Measurements from ENCODE around the gene SPG11. TPM values are rescaled to one million over a fixed set of nuclear protein-coding genes. Genes with fewer than 3 reads are reported as not detected.

Gene SPG11
- total RNA-seq, 1 experiment from 2014 or later: 38.3 TPM

DNA sequence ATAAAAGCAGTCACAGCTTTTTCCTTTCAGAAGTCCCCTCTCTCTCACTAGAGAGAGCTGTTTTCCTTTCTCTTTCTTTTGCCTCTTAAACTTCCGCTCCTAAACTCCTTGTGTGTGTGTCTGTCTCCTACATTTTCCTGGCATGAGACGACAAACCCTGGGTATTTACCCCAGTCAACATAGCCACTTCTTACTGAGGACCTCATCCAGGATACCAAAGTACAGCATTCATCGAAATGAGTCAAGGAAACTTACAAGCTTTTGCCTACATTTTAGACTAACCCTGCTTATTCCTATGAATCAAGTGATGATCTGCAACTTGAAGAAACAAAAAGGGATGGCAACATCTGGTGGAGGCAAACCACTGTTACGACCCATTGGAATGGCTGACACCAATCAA lies 31.0 kb upstream of the SPG11 start:
- no peak overlapping the region for H4K91ac ChIP-seq (ENCODE audit: insufficient read length, low read depth, low read length)
- no peak overlapping the region for H3K27ac Mint-ChIP-seq
- peaks cover 0 to 5% of the 10 kb centered on the region in 2 experiments; a peak in 2 of 4 replicates for H3K4me1 Mint-ChIP-seq
- no peak overlapping the region for H3K4ac ChIP-seq (ENCODE audit: low read depth, low read length)
- no peaks in the 10 kb centered on the region for H3K23me2 ChIP-seq (ENCODE audit: insufficient read length, low read depth, low read length, poor library complexity, severe bottlenecking)
- TF ChIP-seq, protein P1, sequence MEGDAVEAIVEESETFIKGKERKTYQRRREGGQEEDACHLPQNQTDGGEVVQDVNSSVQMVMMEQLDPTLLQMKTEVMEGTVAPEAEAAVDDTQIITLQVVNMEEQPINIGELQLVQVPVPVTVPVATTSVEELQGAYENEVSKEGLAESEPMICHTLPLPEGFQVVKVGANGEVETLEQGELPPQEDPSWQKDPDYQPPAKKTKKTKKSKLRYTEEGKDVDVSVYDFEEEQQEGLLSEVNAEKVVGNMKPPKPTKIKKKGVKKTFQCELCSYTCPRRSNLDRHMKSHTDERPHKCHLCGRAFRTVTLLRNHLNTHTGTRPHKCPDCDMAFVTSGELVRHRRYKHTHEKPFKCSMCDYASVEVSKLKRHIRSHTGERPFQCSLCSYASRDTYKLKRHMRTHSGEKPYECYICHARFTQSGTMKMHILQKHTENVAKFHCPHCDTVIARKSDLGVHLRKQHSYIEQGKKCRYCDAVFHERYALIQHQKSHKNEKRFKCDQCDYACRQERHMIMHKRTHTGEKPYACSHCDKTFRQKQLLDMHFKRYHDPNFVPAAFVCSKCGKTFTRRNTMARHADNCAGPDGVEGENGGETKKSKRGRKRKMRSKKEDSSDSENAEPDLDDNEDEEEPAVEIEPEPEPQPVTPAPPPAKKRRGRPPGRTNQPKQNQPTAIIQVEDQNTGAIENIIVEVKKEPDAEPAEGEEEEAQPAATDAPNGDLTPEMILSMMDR (conservative IDR thresholded peaks at IDR 0.05): no peak
- H3K14ac ChIP-seq (ENCODE audit: insufficient read depth, low read length): no peak overlapping the region
- no peaks in the 10 kb centered on the region for H3K27me3 ChIP-seq (ENCODE audit: insufficient read depth, low read length)
- H2BK5ac ChIP-seq (ENCODE audit: insufficient read length, low read length): no peak overlapping the region
- H2BK120ac ChIP-seq (ENCODE audit: low read depth, low read length, poor library complexity, severe bottlenecking): no peak overlapping the region
- H3K9me3 ChIP-seq (ENCODE audit: control insufficient read depth, low read depth, low read length): no peaks in the 10 kb centered on the region
- no CpG with 5 or more reads among the region's 4 CpGs for WGBS (ENCODE audit: extremely low coverage, insufficient read length, low lambda C conversion rate)
- H3K9me3 Mint-ChIP-seq: peaks cover 0 to under 1% of the 10 kb centered on the region in 2 experiments; a peak in 1 of 5 replicates
- H3K4me3 Mint-ChIP-seq: no peak overlapping the region
- no peaks in the 10 kb centered on the region for H3K4me1 ChIP-seq (ENCODE audit: insufficient read depth, low read length)
- no peak overlapping the region for H3K18ac ChIP-seq (ENCODE audit: insufficient read length, low read depth, low read length)
- H4K20me1 ChIP-seq (ENCODE audit: control insufficient read depth, insufficient read depth, insufficient read length): no peaks in the 10 kb centered on the region
- no peaks in the 10 kb centered on the region for H3K79me2 ChIP-seq (ENCODE audit: insufficient read depth, low read length)
- no peak overlapping the region for H3K9ac ChIP-seq (ENCODE audit: extremely low read depth, insufficient read length, low read length)
- H3K23ac ChIP-seq (ENCODE audit: insufficient read length, low read depth, low read length): no peak overlapping the region
- H3T11ph ChIP-seq (ENCODE audit: low read length): no peak overlapping the region
- H3K4me2 ChIP-seq (ENCODE audit: insufficient read depth, insufficient read length, low read length): no peak overlapping the region
- no peak overlapping the region for H2BK20ac ChIP-seq (ENCODE audit: low read depth, low read length, poor library complexity, severe bottlenecking)
- H3K27me3 Mint-ChIP-seq (ENCODE audit: low read depth): peaks cover 3% of the 10 kb centered on the region; the same call in 1 of the 2 replicates
- H3K56ac ChIP-seq (ENCODE audit: insufficient read length, low read depth, low read length): no peak overlapping the region
- no peak overlapping the region for H2BK12ac ChIP-seq (ENCODE audit: insufficient read length, low read depth, low read length)
- no peaks in the 10 kb centered on the region for H3K36me3 Mint-ChIP-seq (ENCODE audit: insufficient read depth in 1 of 3, low read depth in 3 of 3)
- no peak overlapping the region for H2AK5ac ChIP-seq (ENCODE audit: insufficient read length, low read length)
- no peak for DNase-seq
- H4K8ac ChIP-seq (replicated peaks; ENCODE audit: insufficient read length, low read depth, low read length): no peak overlapping the region
- H4K5ac ChIP-seq (ENCODE audit: insufficient read length, low read depth, low read length): no peak overlapping the region
- no peak overlapping the region for H2AFZ ChIP-seq (ENCODE audit: low read length)
- H3K27ac ChIP-seq (ENCODE audit: insufficient read length, low read depth, low read length): no peak overlapping the region
- no peak overlapping the region for H2BK15ac ChIP-seq (ENCODE audit: low read depth, low read length)
- no peaks in the 10 kb centered on the region for H3K79me1 ChIP-seq (ENCODE audit: insufficient read depth, low read depth, low read length, poor library complexity, severe bottlenecking)
